ENCODE results near the gene DUSP21. TPM values are rescaled to one million over a fixed set of nuclear protein-coding genes. Genes with fewer than 3 reads are reported as not detected.

Gene DUSP21
- total RNA-seq = not detected in 2 replicates

GRCh38 chrX:44843753-44844152, at the start of gene DUSP21:
TSS of gene DUSP21 (plus strand) at chrX:44844021. CDS start at chrX:44844133, 112 bp downstream.

GRCh38 chrX:44872821-44873414, 29.1 kb downstream of the DUSP21 start, which contains the start of gene KDM6A:
TSS of gene KDM6A (plus strand) at chrX:44873188. CDS start at chrX:44873552, 364 bp downstream.

Other genes starting within 250 kb of the DUSP21 start
- 21.5 and 68.3 TPM in 2 replicates for gene KDM6A, start 29.2 kb downstream of the DUSP21 start, total RNA-seq